B cell (primary cell): ENCODE measurements around the gene ATP8B3. TPM values are rescaled to one million over a fixed set of nuclear protein-coding genes. Genes with fewer than 3 reads are reported as not detected.

Source experiments
- ATAC-seq: fragments of 200-7000 bp; cut with Tn5 transposase; one replicate; pipeline ENCODE4 v1.10.0; 2021; ENCODE audit warnings: low read depth, mild to moderate bottlenecking, moderate number of reproducible peaks, moderate library complexity
- CTCF ChIA-PET: fragments of 350-600 bp; sonication (Branson Sonifier 250); formaldehyde crosslinking; loops from one replicate; lab custom pipeline; 2021; ENCODE audit warnings: antibody characterized with exemption, inconsistent platforms; lab: Charles Lee
- POLR2A ChIA-PET: fragments of 350-600 bp; sonication (Branson Sonifier 250); formaldehyde crosslinking; loops from one replicate; lab custom pipeline; 2021; ENCODE audit warnings: antibody characterized with exemption; lab: Charles Lee
- DNase-seq: peaks from one replicate; pipeline ENCODE4 v3.0.0; 2013
- H2AFZ ChIP-seq: 2 replicates; pipeline ENCODE4 v1.6.1; 2012; ENCODE audit warnings: mild to moderate bottlenecking, low read depth, low read length; ENCODE audit not compliant: insufficient read depth, poor library complexity, severe bottlenecking
- H3K27ac ChIP-seq, 2 donors: 1 replicate in 1 of 2; 2 replicates in 1 of 2; pipeline ENCODE4 v1.5.1; 2012 to 2013; ENCODE audit warnings: low read length in 2 of 2, mild to moderate bottlenecking in 2 of 2, moderate library complexity in 1 of 2
- H3K27me3 ChIP-seq, 4 experiments: fragments of 200-600 bp in 1 of 4; sonication (generic) in 1 of 4; replicated peaks in 1 of 4; 1 replicate in 2 of 4; 2 replicates in 2 of 4; pipeline versions ENCODE4 v1.6.1 to v1.7.0; 2013 to 2016; ENCODE audit warnings: low read length in 3 of 4, mild to moderate bottlenecking in 2 of 4, mixed read lengths in 1 of 4, moderate library complexity in 1 of 4; ENCODE audit not compliant: insufficient read depth in 4 of 4, control insufficient read depth in 3 of 4; ENCODE audit errors: control extremely low read depth in 1 of 4
- H3K36me3 ChIP-seq, 2 experiments: replicated peaks in 1 of 2; 1 replicate in 1 of 2; 2 replicates in 1 of 2; pipeline versions ENCODE4 v1.6.1 to v1.7.1; 2013; ENCODE audit warnings: low read length in 1 of 2; ENCODE audit not compliant: insufficient read depth in 2 of 2, control insufficient read depth in 1 of 2; ENCODE audit errors: control extremely low read depth in 1 of 2, extremely low read depth in 1 of 2
- H3K4me1 ChIP-seq, 2 donors: fragments of 200-600 bp in 1 of 2; sonication (generic) in 1 of 2; 1 replicate in 1 of 2; 2 replicates in 1 of 2; pipeline versions ENCODE4 v1.5.1 to v1.6.1; 2013 to 2017; ENCODE audit warnings: low read length in 2 of 2; ENCODE audit not compliant: control insufficient read depth in 2 of 2, insufficient read depth in 2 of 2
- H3K4me2 ChIP-seq: replicated peaks from 2 replicates; pipeline ENCODE3; 2012; ENCODE audit warnings: mild to moderate bottlenecking, low read depth, low read length; ENCODE audit not compliant: poor library complexity, severe bottlenecking
- H3K4me3 ChIP-seq, 5 experiments: fragments of 200-600 bp in 1 of 5; sonication (generic) in 1 of 5; 1 replicate in 3 of 5; 2 replicates in 2 of 5; pipeline versions ENCODE4 v1.5.1 to v1.7.0; 2011 to 2016; ENCODE audit warnings: low read length in 4 of 5, mild to moderate bottlenecking in 4 of 5, low read depth in 2 of 5, control low read depth in 1 of 5, moderate library complexity in 1 of 5; ENCODE audit not compliant: insufficient read depth in 1 of 5; ENCODE audit errors: control extremely low read depth in 1 of 5, extremely low read depth in 1 of 5
- H3K79me2 ChIP-seq: fragments of 200-600 bp; sonication (generic); one replicate; pipeline ENCODE4 v1.6.0; 2016; ENCODE audit warnings: low read length; ENCODE audit not compliant: control insufficient read depth, insufficient read depth
- H3K9ac ChIP-seq: fragments of 200-600 bp; sonication (generic); 2 replicates; pipeline ENCODE4 v1.6.1; 2017; ENCODE audit warnings: mild to moderate bottlenecking, low read length, moderate library complexity
- H3K9me3 ChIP-seq, 3 donors: one replicate each; pipeline versions ENCODE4 v1.6.1 to v1.7.1; 2013; ENCODE audit warnings: low read length in 2 of 3; ENCODE audit not compliant: control insufficient read depth in 2 of 3, insufficient read depth in 1 of 3; ENCODE audit errors: control extremely low read depth in 1 of 3
- H4K20me1 ChIP-seq: 2 replicates; pipeline ENCODE4 v1.6.0; 2012; ENCODE audit warnings: mild to moderate bottlenecking, low read length; ENCODE audit not compliant: insufficient read depth, control insufficient read depth, poor library complexity, severe bottlenecking
- H3K27ac Mint-ChIP-seq: one replicate; pipeline ENCODE4 v1.8.0; 2021; ENCODE audit warnings: mixed read lengths
- H3K27me3 Mint-ChIP-seq: one replicate; pipeline ENCODE4 v1.8.0; 2021; ENCODE audit warnings: mixed read lengths
- H3K4me1 Mint-ChIP-seq: one replicate; pipeline ENCODE4 v1.8.0; 2021; ENCODE audit warnings: mixed read lengths
- H3K4me3 Mint-ChIP-seq: one replicate; pipeline ENCODE4 v1.8.0; 2021; ENCODE audit warnings: mixed read lengths
- H3K9me3 Mint-ChIP-seq: one replicate; pipeline ENCODE4 v1.8.0; 2022; ENCODE audit warnings: mixed read lengths; ENCODE audit not compliant: insufficient read depth
- EZH2 ChIP-seq: IDR thresholded peaks from 2 replicates; pipeline ENCODE4 v1.6.1; 2012; ENCODE audit warnings: borderline replicate concordance, low read depth, mild to moderate bottlenecking, moderate library complexity, low read length; ENCODE audit not compliant: insufficient read depth, poor library complexity, severe bottlenecking
- whole genome bisulfite sequencing: methylation state at CpG from one replicate; pipeline ENCODE4 v1.1.5; 2013; ENCODE audit warnings: missing lambda C conversion rate; ENCODE audit not compliant: insufficient coverage; 5-methylcytosine and 5-hydroxymethylcytosine counted together
- intact Hi-C: fragments of 100-400 bp; cut with micrococcal nuclease; formaldehyde crosslinking; loops from one replicate; pipeline ENCODE4 v1.10.0; 2022
- polyA plus RNA-seq: library from polyadenylated mRNA; depleted of rRNA; stranded (reverse); fragments of >200 nt; gene quantifications from 2 replicates; pipeline ENCODE4 v1.2.3, GENCODE V29; 2012
- total RNA-seq, 2 donors: library from RNA; stranded (reverse); fragments of 120-200 nt in 1 of 2; gene quantifications; 1 replicate in 1 of 2; 2 replicates in 1 of 2; pipeline versions ENCODE4 v1.2.3 to v1.2.4, GENCODE V29; 2013 to 2022
- TF ChIP-seq, protein P1 (sequence below): fragments of 200-600 bp; IDR thresholded peaks from one replicate; pipeline ENCODE4 v1.8.0; 2022; ENCODE audit warnings: antibody characterized with exemption, mild to moderate bottlenecking

ATP8B3 gene
- total and polyA plus RNA-seq, 2 donors (not counting 1 experiment from before 2014, with no cell fraction given), result 0.89 to 5.1 TPM

DNA sequence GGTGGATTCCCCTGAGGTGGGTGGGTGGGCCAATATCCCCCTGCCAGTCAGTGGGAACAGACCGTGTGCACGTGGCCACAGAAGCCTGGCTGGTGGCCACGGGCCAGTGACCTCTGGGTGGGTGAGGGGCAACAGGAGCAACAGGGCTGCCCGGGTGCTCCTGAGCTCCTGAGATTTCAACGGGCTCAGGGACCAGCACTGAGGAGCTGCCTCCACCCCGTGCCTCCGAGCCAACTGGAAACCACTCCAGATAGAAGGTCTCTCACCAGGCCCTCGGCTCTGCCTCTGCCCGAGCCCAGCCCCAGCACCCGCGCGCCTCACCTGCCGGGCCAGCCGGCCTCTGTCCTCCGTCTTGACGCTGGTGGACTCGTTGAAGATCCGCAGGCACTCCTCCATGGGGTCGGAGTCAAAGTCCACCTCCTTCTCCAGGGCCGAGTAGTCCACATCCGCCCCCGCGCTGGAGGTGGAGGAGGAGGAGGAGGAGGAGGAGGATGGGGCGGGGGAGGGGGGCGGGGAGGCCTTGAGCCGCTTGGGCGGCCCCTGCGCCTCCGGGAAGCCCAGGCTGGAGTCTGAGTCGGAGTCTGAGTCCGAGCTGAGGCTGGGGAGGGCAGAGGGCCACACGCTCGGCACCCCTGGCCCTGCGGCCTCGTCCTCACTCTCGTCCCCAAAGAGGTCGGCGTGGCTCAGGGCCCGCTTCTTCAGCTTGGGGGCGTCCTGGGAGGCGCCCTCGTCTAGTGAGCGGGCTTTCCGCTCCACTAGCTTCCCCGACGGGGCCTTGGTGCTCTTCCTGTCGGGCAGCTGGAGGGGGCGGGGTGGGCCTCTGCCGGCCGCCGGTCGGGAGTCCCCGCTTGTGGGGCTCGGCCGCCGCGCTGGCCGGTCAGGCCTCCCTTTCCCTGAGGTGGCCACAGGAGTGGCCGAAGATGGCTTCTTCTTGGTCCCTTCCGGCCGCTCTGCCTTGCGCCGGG lies 14.8 kb upstream of the ATP8B3 start:
- Mint-ChIP-seq H3K4me1 (peaks cover 4% of the 10 kb centered on the region), H3K4me3 (no peak overlapping the region), H3K27ac (no peak overlapping the region), H3K27me3 (no peaks in the 10 kb centered on the region), H3K9me3 (no peaks in the 10 kb centered on the region)
- Histone ChIP-seq H3K4me3 (no peak overlapping the region), H3K36me3 (peaks cover 0 to 59% of the 10 kb centered on the region in 2 experiments), H3K27me3 (no peaks in the 10 kb centered on the region), H3K4me2 (no peak overlapping the region), H2AFZ (no peak overlapping the region), H3K9me3 (no peaks in the 10 kb centered on the region), H3K9ac (no peak overlapping the region), H3K79me2 (peaks cover 69% of the 10 kb centered on the region), H3K27ac (no peak overlapping the region), H3K4me1 (peaks cover 0 to 10% of the 10 kb centered on the region in 2 donors), H4K20me1 (peaks cover 89% of the 10 kb centered on the region)
- ChIA-PET CTCF (interaction anchor here (0.7 to 6.1 kb wide), 29 partner anchors 9 to 552 kb away, joined by 3 to 57 read pairs (median 5); partner anchors contain the start of genes ATP8B3, FAM174C and MBD3), POLR2A (interaction anchor here (0.7 kb wide), 2 partner anchors 15 to 428 kb away, joined by 6 to 9 read pairs; no protein-coding TSS in a partner anchor)
- TF ChIP-seq, protein P1, sequence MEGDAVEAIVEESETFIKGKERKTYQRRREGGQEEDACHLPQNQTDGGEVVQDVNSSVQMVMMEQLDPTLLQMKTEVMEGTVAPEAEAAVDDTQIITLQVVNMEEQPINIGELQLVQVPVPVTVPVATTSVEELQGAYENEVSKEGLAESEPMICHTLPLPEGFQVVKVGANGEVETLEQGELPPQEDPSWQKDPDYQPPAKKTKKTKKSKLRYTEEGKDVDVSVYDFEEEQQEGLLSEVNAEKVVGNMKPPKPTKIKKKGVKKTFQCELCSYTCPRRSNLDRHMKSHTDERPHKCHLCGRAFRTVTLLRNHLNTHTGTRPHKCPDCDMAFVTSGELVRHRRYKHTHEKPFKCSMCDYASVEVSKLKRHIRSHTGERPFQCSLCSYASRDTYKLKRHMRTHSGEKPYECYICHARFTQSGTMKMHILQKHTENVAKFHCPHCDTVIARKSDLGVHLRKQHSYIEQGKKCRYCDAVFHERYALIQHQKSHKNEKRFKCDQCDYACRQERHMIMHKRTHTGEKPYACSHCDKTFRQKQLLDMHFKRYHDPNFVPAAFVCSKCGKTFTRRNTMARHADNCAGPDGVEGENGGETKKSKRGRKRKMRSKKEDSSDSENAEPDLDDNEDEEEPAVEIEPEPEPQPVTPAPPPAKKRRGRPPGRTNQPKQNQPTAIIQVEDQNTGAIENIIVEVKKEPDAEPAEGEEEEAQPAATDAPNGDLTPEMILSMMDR, result no peak
- no peak for TF ChIP-seq EZH2
- intact Hi-C loops, result loop anchor here (1.0 to 2.0 kb wide), 2 partner anchors 38 to 281 kb away; no protein-coding TSS in a partner anchor
- WGBS, result 90% methylated on average over 45 of the region's 63 CpGs
- ATAC-seq, result no peak
- peak; percentile 40 for DNase-seq
